ENCODE measurements around the gene MYO10. TPM values are rescaled to one million over a fixed set of nuclear protein-coding genes. Genes with fewer than 3 reads are reported as not detected.

MYO10 gene
- total and polyA plus RNA-seq, 4 donors, result 27.9 to 77.7 (median 41.8) TPM

GRCh38 chr5:16787278-16787677 lies 148.8 kb downstream of the MYO10 start:
- peak in 1 of 6 donors; percentile 59 for DNase-seq (ENCODE audit: low read depth in 4 of 6, low spot score in 6 of 6)
- no peak overlapping the region for H3K27ac ChIP-seq (ENCODE audit: low read depth, low read length)
- H3K9me3 ChIP-seq (ENCODE audit: control insufficient read depth, insufficient read depth, low read length), result no peaks in the 10 kb centered on the region
- peaks cover under 1% of the 10 kb centered on the region for H3K4me1 ChIP-seq (ENCODE audit: control insufficient read depth, insufficient read depth, low read length)
- H3K27me3 ChIP-seq (ENCODE audit: control insufficient read depth, insufficient read depth, low read length), result no peaks in the 10 kb centered on the region
- 68% methylated on average over 2 of the region's 2 CpGs for WGBS (ENCODE audit: insufficient coverage)
- no peak overlapping the region for H3K4me3 ChIP-seq (ENCODE audit: low read depth, low read length)
- H3K36me3 ChIP-seq (ENCODE audit: control insufficient read depth, insufficient read depth, low read length), result no peaks in the 10 kb centered on the region

- Histone ChIP-seq H3K4me3 (ENCODE audit: low read depth, low read length) (no peak overlapping the region), H3K27ac (ENCODE audit: low read depth, low read length) (no peak overlapping the region), H3K4me1 (ENCODE audit: control insufficient read depth, insufficient read depth, low read length) (no peaks in the 10 kb centered on the region), H3K36me3 (ENCODE audit: control insufficient read depth, insufficient read depth, low read length) (no peaks in the 10 kb centered on the region), H3K27me3 (ENCODE audit: control insufficient read depth, insufficient read depth, low read length) (no peaks in the 10 kb centered on the region), H3K9me3 (ENCODE audit: control insufficient read depth, insufficient read depth, low read length) (no peaks in the 10 kb centered on the region)
- peak in 1 of 6 donors; percentile 29 for DNase-seq (ENCODE audit: low read depth in 4 of 6, low spot score in 6 of 6)
- 84% methylated on average over 16 of the region's 26 CpGs for WGBS (ENCODE audit: insufficient coverage)
These were observed 151.0 kb downstream of the MYO10 start for GRCh38 chr5:16784843-16785791.

GRCh38 chr5:16784088-16784487 lies 152.0 kb downstream of the MYO10 start:
- WGBS (ENCODE audit: insufficient coverage), result 98% methylated on average over 9 of the region's 9 CpGs
- H3K27ac ChIP-seq (ENCODE audit: low read depth, low read length), result no peak overlapping the region
- no peaks in the 10 kb centered on the region for H3K36me3 ChIP-seq (ENCODE audit: control insufficient read depth, insufficient read depth, low read length)

GRCh38 chr5:16781828-16782626 lies 154.1 kb downstream of the MYO10 start:
- H3K4me1 ChIP-seq (ENCODE audit: control insufficient read depth, insufficient read depth, low read length), result no peaks in the 10 kb centered on the region
- no peaks in the 10 kb centered on the region for H3K27me3 ChIP-seq (ENCODE audit: control insufficient read depth, insufficient read depth, low read length)
- no peak overlapping the region for H3K27ac ChIP-seq (ENCODE audit: low read depth, low read length)
- H3K4me3 ChIP-seq (ENCODE audit: low read depth, low read length), result no peak overlapping the region
- 88% methylated on average over 6 of the region's 12 CpGs for whole genome bisulfite sequencing (ENCODE audit: insufficient coverage)
- no peaks in the 10 kb centered on the region for H3K36me3 ChIP-seq (ENCODE audit: control insufficient read depth, insufficient read depth, low read length)
- DNase-seq (ENCODE audit: low read depth in 4 of 6, low spot score in 6 of 6), result peak in 1 of 6 donors; percentile 51
- H3K9me3 ChIP-seq (ENCODE audit: control insufficient read depth, insufficient read depth, low read length), result no peaks in the 10 kb centered on the region

More at GRCh38 chr5:16784088-16784487, 152.0 kb downstream of the MYO10 start:
- H3K4me1 ChIP-seq (ENCODE audit: control insufficient read depth, insufficient read depth, low read length), result no peaks in the 10 kb centered on the region
- DNase-seq (ENCODE audit: low read depth in 4 of 6, low spot score in 6 of 6), result no peak
- H3K27me3 ChIP-seq (ENCODE audit: control insufficient read depth, insufficient read depth, low read length), result no peaks in the 10 kb centered on the region
- no peaks in the 10 kb centered on the region for H3K9me3 ChIP-seq (ENCODE audit: control insufficient read depth, insufficient read depth, low read length)
- H3K4me3 ChIP-seq (ENCODE audit: low read depth, low read length), result no peak overlapping the region

- 100% methylated on average over 1 of the region's 6 CpGs for WGBS (ENCODE audit: insufficient coverage)
- peak in 1 of 6 donors; percentile 74 for DNase-seq (ENCODE audit: low read depth in 4 of 6, low spot score in 6 of 6)
- Histone ChIP-seq H3K4me1 (ENCODE audit: control insufficient read depth, insufficient read depth, low read length) (no peaks in the 10 kb centered on the region), H3K9me3 (ENCODE audit: control insufficient read depth, insufficient read depth, low read length) (no peaks in the 10 kb centered on the region), H3K36me3 (ENCODE audit: control insufficient read depth, insufficient read depth, low read length) (no peaks in the 10 kb centered on the region), H3K27ac (ENCODE audit: low read depth, low read length) (no peak overlapping the region), H3K27me3 (ENCODE audit: control insufficient read depth, insufficient read depth, low read length) (no peaks in the 10 kb centered on the region), H3K4me3 (ENCODE audit: low read depth, low read length) (no peak overlapping the region)
These were observed 155.8 kb downstream of the MYO10 start for GRCh38 chr5:16780325-16780724.

GRCh38 chr5:16777432-16777831 lies 158.7 kb downstream of the MYO10 start:
- no peak overlapping the region for H3K27ac ChIP-seq (ENCODE audit: low read depth, low read length)
- no peaks in the 10 kb centered on the region for H3K4me1 ChIP-seq (ENCODE audit: control insufficient read depth, insufficient read depth, low read length)
- no peak for DNase-seq (ENCODE audit: low read depth in 4 of 6, low spot score in 6 of 6)
- no peaks in the 10 kb centered on the region for H3K9me3 ChIP-seq (ENCODE audit: control insufficient read depth, insufficient read depth, low read length)
- no peak overlapping the region for H3K4me3 ChIP-seq (ENCODE audit: low read depth, low read length)
- WGBS (ENCODE audit: insufficient coverage), result 100% methylated on average over 1 of the region's 5 CpGs
- H3K36me3 ChIP-seq (ENCODE audit: control insufficient read depth, insufficient read depth, low read length), result no peaks in the 10 kb centered on the region
- no peaks in the 10 kb centered on the region for H3K27me3 ChIP-seq (ENCODE audit: control insufficient read depth, insufficient read depth, low read length)

- 21% methylated on average over 4 of the region's 10 CpGs for WGBS (ENCODE audit: insufficient coverage)
- Histone ChIP-seq H3K4me1 (ENCODE audit: control insufficient read depth, insufficient read depth, low read length) (no peaks in the 10 kb centered on the region), H3K27ac (ENCODE audit: low read depth, low read length) (no peak overlapping the region), H3K9me3 (ENCODE audit: control insufficient read depth, insufficient read depth, low read length) (no peaks in the 10 kb centered on the region), H3K4me3 (ENCODE audit: low read depth, low read length) (no peak overlapping the region), H3K36me3 (ENCODE audit: control insufficient read depth, insufficient read depth, low read length) (no peaks in the 10 kb centered on the region), H3K27me3 (ENCODE audit: control insufficient read depth, insufficient read depth, low read length) (no peaks in the 10 kb centered on the region)
- DNase-seq (ENCODE audit: low read depth in 4 of 6, low spot score in 6 of 6), result peak in 3 of 6 donors; percentile 9 to 64 (median 36)
These were observed 159.4 kb downstream of the MYO10 start for GRCh38 chr5:16776611-16777251.

GRCh38 chr5:16774806-16775205 lies 161.3 kb downstream of the MYO10 start:
- Histone ChIP-seq H3K36me3 (ENCODE audit: control insufficient read depth, insufficient read depth, low read length) (no peaks in the 10 kb centered on the region), H3K27me3 (ENCODE audit: control insufficient read depth, insufficient read depth, low read length) (no peaks in the 10 kb centered on the region), H3K4me1 (ENCODE audit: control insufficient read depth, insufficient read depth, low read length) (no peaks in the 10 kb centered on the region), H3K27ac (ENCODE audit: low read depth, low read length) (no peak overlapping the region), H3K4me3 (ENCODE audit: low read depth, low read length) (no peak overlapping the region), H3K9me3 (ENCODE audit: control insufficient read depth, insufficient read depth, low read length) (no peaks in the 10 kb centered on the region)
- DNase-seq (ENCODE audit: low read depth in 4 of 6, low spot score in 6 of 6), result no peak
- WGBS (ENCODE audit: insufficient coverage), result no CpG with 5 or more reads among the region's 4 CpGs

- DNase-seq (ENCODE audit: low read depth in 4 of 6, low spot score in 6 of 6), result peak in 1 of 6 donors; percentile 69
- WGBS (ENCODE audit: insufficient coverage), result 50% methylated on average over 2 of the region's 3 CpGs
These were observed 162.1 kb downstream of the MYO10 start for GRCh38 chr5:16773991-16774390.

More at GRCh38 chr5:16773991-16774390, 162.1 kb downstream of the MYO10 start:
- Histone ChIP-seq H3K27ac (ENCODE audit: low read depth, low read length) (no peak overlapping the region), H3K9me3 (ENCODE audit: control insufficient read depth, insufficient read depth, low read length) (no peaks in the 10 kb centered on the region), H3K4me1 (ENCODE audit: control insufficient read depth, insufficient read depth, low read length) (no peaks in the 10 kb centered on the region), H3K36me3 (ENCODE audit: control insufficient read depth, insufficient read depth, low read length) (no peaks in the 10 kb centered on the region), H3K4me3 (ENCODE audit: low read depth, low read length) (no peak overlapping the region), H3K27me3 (ENCODE audit: control insufficient read depth, insufficient read depth, low read length) (no peaks in the 10 kb centered on the region)

All from spinal cord (tissue), 10 donors.